Measurements from ENCODE around the gene TRIM33.

GRCh38 chr1:114554577-114554976 is 43.6 kb upstream of the TRIM33 start:
- TF ChIP-seq, protein P1, sequence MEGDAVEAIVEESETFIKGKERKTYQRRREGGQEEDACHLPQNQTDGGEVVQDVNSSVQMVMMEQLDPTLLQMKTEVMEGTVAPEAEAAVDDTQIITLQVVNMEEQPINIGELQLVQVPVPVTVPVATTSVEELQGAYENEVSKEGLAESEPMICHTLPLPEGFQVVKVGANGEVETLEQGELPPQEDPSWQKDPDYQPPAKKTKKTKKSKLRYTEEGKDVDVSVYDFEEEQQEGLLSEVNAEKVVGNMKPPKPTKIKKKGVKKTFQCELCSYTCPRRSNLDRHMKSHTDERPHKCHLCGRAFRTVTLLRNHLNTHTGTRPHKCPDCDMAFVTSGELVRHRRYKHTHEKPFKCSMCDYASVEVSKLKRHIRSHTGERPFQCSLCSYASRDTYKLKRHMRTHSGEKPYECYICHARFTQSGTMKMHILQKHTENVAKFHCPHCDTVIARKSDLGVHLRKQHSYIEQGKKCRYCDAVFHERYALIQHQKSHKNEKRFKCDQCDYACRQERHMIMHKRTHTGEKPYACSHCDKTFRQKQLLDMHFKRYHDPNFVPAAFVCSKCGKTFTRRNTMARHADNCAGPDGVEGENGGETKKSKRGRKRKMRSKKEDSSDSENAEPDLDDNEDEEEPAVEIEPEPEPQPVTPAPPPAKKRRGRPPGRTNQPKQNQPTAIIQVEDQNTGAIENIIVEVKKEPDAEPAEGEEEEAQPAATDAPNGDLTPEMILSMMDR (IDR thresholded peaks at IDR 0.05; ENCODE audit: control extremely low read depth in 1 of 3, insufficient read depth in 1 of 3, low read depth in 1 of 3, low read length in 3 of 3) = no peak
- TF ChIP-seq GABPA (IDR thresholded peaks at IDR 0.05; ENCODE audit: borderline replicate concordance, insufficient read depth, low read length) (no peak), POLR2AphosphoS5 (IDR thresholded peaks at IDR 0.05; ENCODE audit: low read depth, low read length) (no peak), RAD21 (IDR thresholded peaks at IDR 0.05 in 1 of 2, conservative IDR thresholded peaks at IDR 0.05 in 1 of 2; ENCODE audit: low read depth in 2 of 2, low read length in 2 of 2) (no peak), POLR2A (IDR thresholded peaks at IDR 0.05; ENCODE audit: control extremely low read depth in 1 of 2, low read depth in 2 of 2, low read length in 2 of 2) (no peak), EZH2 (IDR thresholded peaks at IDR 0.05; ENCODE audit: low read depth, low read length, severe bottlenecking) (no peak), EGR1 (IDR thresholded peaks at IDR 0.05; ENCODE audit: borderline replicate concordance, low read depth, low read length) (no peak), ZNF274 (IDR thresholded peaks at IDR 0.05; ENCODE audit: borderline replicate concordance, extremely low read depth, low read length) (no peak), NRF1 (IDR thresholded peaks at IDR 0.05; ENCODE audit: low read depth, low read length) (no peak), SRF (IDR thresholded peaks at IDR 0.05; ENCODE audit: low read depth, low read length) (no peak), CBX5 (IDR thresholded peaks at IDR 0.05; ENCODE audit: low read depth, low read length) (no peak), SAP30 (IDR thresholded peaks at IDR 0.05; ENCODE audit: insufficient read depth, insufficient replicate concordance, low read length) (no peak)
